Rectal smooth muscle tissue (tissue), 1 donor: ENCODE measurements around the gene ARHGEF17.

ENCODE experiments used
- H3K27ac ChIP-seq: one replicate; pipeline ENCODE4 v1.7.0; 2013; ENCODE audit warnings: low read depth, low read length, inconsistent platforms
- H3K27me3 ChIP-seq: one replicate; pipeline ENCODE4 v1.7.0; 2013; ENCODE audit warnings: low read length; ENCODE audit not compliant: control insufficient read depth, insufficient read depth
- H3K36me3 ChIP-seq: one replicate; pipeline ENCODE4 v1.7.0; 2013; ENCODE audit warnings: low read length; ENCODE audit not compliant: control insufficient read depth, insufficient read depth
- H3K4me1 ChIP-seq: one replicate; pipeline ENCODE4 v1.7.0; 2013; ENCODE audit warnings: low read length; ENCODE audit not compliant: control insufficient read depth, insufficient read depth
- H3K4me3 ChIP-seq: one replicate; pipeline ENCODE4 v1.7.0; 2013; ENCODE audit warnings: low read length
- H3K9ac ChIP-seq: one replicate; pipeline ENCODE4 v1.7.0; 2013; ENCODE audit warnings: low read length

The ARHGEF17 gene

DNA sequence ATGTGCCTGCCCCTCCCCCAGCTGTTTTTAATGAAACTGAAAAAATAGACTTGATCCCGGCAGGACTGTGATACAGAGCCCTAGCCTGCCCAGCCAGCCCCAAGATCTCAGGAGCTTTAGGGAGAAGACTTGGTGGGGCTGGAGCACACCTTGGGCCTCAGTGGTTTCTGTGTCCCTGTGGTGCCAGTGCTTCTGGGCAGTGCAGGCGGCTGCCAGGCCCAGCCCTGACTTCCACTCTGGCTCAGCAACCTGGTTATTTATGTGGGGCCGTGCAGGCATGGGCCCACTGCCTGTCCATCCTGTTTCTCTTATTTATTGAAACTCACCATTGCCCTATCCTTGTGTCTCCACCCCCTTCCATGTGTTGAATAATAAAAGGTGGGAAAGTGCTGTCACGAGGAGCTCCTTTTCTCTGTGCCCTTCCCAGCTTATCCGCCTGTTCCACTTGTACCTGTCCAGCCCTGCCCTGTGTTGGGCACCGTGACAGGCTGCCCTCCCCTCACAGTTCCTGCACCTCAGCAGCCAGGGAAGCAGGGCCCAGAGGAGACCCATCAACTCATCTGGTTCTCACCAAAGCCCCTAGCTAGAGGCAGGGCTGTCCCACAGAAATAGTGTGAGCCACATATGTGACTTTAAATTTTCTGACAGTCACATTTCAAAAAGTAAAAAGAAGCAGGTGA, 88.3 kb downstream of the ARHGEF17 start:
- no peaks in the 10 kb centered on the region for H3K4me1 ChIP-seq
- no peak overlapping the region for H3K9ac ChIP-seq

DNA sequence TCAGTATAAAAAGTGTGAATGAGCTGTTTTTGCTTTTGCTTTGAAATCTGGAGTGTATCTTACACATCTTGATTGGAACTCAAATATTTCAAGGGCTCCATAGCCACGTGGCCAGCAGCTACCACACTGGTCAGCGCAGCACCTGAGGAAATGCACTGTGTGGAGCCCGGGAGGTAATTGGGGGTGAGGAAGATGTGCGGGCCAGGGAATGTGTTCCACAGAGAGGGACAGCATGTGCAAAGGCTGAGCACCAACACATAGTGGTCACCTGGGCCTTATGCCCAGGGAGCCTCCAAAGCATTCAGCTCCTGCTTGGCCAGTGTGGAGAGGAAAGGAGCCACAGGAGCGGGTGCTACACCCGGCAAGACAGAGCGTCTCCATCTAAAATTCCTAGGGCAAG, 88.9 kb downstream of the ARHGEF17 start:
- Histone ChIP-seq H3K4me1 (no peaks in the 10 kb centered on the region), H3K27me3 (no peaks in the 10 kb centered on the region), H3K36me3 (no peaks in the 10 kb centered on the region), H3K9ac (no peak overlapping the region), H3K27ac (no peak overlapping the region), H3K4me3 (no peak overlapping the region)

More for the DNA sequence above, 88.3 kb downstream of the ARHGEF17 start:
- Histone ChIP-seq H3K27ac (no peak overlapping the region), H3K27me3 (no peaks in the 10 kb centered on the region), H3K36me3 (no peaks in the 10 kb centered on the region), H3K4me3 (no peak overlapping the region)

- Histone ChIP-seq H3K27ac (no peak overlapping the region), H3K4me1 (no peaks in the 10 kb centered on the region)
These were observed 89.5 kb downstream of the ARHGEF17 start for GRCh38 chr11:73397468-73398131.

DNA sequence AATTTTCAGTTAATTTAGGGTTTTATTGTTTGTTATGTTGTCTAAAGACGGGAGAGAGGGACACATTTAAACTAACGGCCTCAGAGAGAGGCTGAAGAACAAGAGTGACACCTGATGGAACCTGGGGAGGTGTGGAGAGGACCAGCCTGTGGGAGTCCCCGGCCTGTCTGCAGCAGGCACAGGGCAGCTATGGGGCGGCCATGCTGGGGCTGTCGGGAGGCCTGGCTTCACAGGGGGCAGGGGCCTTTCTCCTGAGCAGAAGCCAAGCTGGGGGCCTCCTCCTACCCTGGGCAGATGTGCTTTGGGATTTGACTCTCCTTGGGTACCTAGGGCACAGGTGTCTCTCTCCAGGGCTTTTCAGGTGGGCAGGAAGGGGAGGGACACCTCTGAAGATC, 90.1 kb downstream of the ARHGEF17 start:
- Histone ChIP-seq H3K27me3 (no peaks in the 10 kb centered on the region), H3K27ac (no peak overlapping the region), H3K4me1 (no peaks in the 10 kb centered on the region), H3K4me3 (no peak overlapping the region), H3K9ac (no peak overlapping the region), H3K36me3 (no peaks in the 10 kb centered on the region)

More at GRCh38 chr11:73397468-73398131, 89.5 kb downstream of the ARHGEF17 start:
- Histone ChIP-seq H3K27me3 (no peaks in the 10 kb centered on the region), H3K4me3 (no peak overlapping the region), H3K36me3 (no peaks in the 10 kb centered on the region), H3K9ac (no peak overlapping the region)

DNA sequence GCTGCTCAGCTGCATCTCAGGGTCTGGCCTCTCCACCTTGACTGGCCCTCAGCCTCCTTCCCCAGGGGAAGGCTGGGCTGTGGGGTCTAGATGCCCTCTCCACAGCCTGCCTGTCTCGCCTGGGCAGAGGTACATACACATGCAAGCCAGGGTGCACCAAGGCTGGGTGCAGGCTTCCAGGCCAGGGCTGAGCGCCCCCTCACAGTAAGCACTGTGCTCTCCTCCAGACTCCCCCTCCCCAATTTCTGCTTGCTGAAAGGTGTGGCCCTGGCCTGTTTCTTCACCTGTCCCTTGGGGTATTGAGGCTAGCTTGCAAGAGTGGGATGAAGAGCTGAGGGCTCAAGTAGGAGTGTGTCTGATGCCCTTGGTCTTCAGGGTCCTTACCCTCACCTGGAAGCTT, 90.6 kb downstream of the ARHGEF17 start:
- Histone ChIP-seq H3K27ac (no peak overlapping the region), H3K9ac (no peak overlapping the region), H3K4me1 (no peaks in the 10 kb centered on the region), H3K4me3 (no peak overlapping the region), H3K36me3 (no peaks in the 10 kb centered on the region), H3K27me3 (no peaks in the 10 kb centered on the region)

DNA sequence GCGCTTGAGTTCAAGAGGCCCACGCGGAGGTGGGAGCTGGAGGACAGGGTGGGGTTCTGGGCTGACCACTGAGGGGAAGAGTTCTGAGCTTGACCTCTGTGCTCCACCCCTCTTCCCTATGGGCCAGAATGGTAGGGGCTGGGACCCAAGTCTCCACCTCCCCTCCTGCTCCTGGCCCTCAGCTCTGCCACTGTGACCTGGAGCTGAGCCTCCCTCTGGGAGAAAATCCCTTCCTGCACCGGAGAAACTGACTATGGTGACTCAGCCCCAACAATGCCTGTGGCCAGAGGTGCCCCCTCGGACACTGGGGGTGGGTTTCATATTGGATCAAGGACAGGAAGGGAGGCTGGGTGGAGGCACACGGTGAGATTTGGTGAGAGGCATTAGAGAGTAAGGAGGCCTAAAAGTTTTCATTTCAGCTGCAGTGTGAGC, 91.1 kb downstream of the ARHGEF17 start:
- H3K27ac ChIP-seq, result no peak overlapping the region

GRCh38 chr11:73399636-73400035, 91.6 kb downstream of the ARHGEF17 start:
- H3K36me3 ChIP-seq, result no peaks in the 10 kb centered on the region
- H3K4me1 ChIP-seq, result no peaks in the 10 kb centered on the region
- no peaks in the 10 kb centered on the region for H3K27me3 ChIP-seq
- H3K27ac ChIP-seq, result no peak overlapping the region
- no peak overlapping the region for H3K4me3 ChIP-seq
- H3K9ac ChIP-seq, result no peak overlapping the region

More for the DNA sequence above, 91.1 kb downstream of the ARHGEF17 start:
- Histone ChIP-seq H3K4me3 (no peak overlapping the region), H3K4me1 (no peaks in the 10 kb centered on the region), H3K9ac (no peak overlapping the region), H3K36me3 (no peaks in the 10 kb centered on the region), H3K27me3 (no peaks in the 10 kb centered on the region)

GRCh38 chr11:73400293-73400692, 92.2 kb downstream of the ARHGEF17 start:
- Histone ChIP-seq H3K4me1 (no peaks in the 10 kb centered on the region), H3K27ac (no peak overlapping the region), H3K4me3 (no peak overlapping the region), H3K36me3 (no peaks in the 10 kb centered on the region), H3K9ac (no peak overlapping the region), H3K27me3 (no peaks in the 10 kb centered on the region)

GRCh38 chr11:73401217-73401923, 93.3 kb downstream of the ARHGEF17 start:
- H3K36me3 ChIP-seq, result no peaks in the 10 kb centered on the region
- H3K4me1 ChIP-seq, result no peaks in the 10 kb centered on the region
- H3K4me3 ChIP-seq, result no peak overlapping the region
- H3K27ac ChIP-seq, result no peak overlapping the region
- no peak overlapping the region for H3K9ac ChIP-seq
- H3K27me3 ChIP-seq, result no peaks in the 10 kb centered on the region

GRCh38 chr11:73401924-73402833, 94.1 kb downstream of the ARHGEF17 start:
- Histone ChIP-seq H3K4me1 (no peaks in the 10 kb centered on the region), H3K9ac (no peak overlapping the region), H3K36me3 (no peaks in the 10 kb centered on the region), H3K4me3 (no peak overlapping the region), H3K27me3 (no peaks in the 10 kb centered on the region), H3K27ac (no peak overlapping the region)

DNA sequence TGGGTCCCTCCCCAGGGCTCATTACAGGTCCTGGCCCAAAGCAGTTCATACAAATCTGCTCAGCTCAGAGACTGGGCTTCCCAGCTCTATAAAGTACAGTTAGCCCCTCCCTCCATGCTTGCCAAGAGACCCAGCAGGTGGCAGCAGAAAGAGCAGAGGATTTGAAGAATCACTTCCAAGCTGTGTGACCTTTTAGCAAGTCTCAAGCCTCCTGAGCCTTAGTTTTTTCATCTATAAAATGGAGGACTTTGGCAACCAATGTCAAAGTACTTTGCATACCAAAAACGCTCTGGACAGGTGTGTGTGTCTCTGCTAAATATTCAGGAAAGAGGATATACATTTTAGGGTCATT, 94.7 kb downstream of the ARHGEF17 start:
- Histone ChIP-seq H3K4me3 (no peak overlapping the region), H3K4me1 (no peaks in the 10 kb centered on the region), H3K36me3 (no peaks in the 10 kb centered on the region), H3K27ac (no peak overlapping the region), H3K9ac (no peak overlapping the region), H3K27me3 (no peaks in the 10 kb centered on the region)

DNA sequence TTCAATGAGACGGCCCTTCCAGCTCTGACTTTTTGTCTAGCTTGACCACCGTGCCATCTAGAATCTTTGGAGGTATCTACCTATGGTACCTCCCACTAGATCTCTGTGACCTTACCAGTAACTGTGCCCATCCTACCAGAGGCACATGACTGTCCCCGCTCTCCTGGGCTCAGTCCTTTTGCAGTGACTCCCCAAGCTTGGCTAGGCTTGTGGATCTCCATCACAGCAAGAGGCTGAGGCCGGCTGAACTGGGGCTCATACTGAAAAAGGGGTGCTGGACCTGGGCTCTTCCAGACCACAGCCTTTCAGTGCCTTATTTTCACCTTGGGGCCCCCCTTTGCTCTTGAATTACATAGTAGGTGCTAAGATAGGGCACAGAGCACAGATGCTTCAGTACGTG, 95.5 kb downstream of the ARHGEF17 start:
- Histone ChIP-seq H3K27ac (no peak overlapping the region), H3K27me3 (no peaks in the 10 kb centered on the region), H3K9ac (no peak overlapping the region), H3K4me3 (no peak overlapping the region), H3K4me1 (no peaks in the 10 kb centered on the region), H3K36me3 (no peaks in the 10 kb centered on the region)
